ENCODE results near the gene PRKAG2.
A peak's percentile ranks its signal among the peaks of the same experiment; 100 is the strongest.

The PRKAG2 gene

DNA sequence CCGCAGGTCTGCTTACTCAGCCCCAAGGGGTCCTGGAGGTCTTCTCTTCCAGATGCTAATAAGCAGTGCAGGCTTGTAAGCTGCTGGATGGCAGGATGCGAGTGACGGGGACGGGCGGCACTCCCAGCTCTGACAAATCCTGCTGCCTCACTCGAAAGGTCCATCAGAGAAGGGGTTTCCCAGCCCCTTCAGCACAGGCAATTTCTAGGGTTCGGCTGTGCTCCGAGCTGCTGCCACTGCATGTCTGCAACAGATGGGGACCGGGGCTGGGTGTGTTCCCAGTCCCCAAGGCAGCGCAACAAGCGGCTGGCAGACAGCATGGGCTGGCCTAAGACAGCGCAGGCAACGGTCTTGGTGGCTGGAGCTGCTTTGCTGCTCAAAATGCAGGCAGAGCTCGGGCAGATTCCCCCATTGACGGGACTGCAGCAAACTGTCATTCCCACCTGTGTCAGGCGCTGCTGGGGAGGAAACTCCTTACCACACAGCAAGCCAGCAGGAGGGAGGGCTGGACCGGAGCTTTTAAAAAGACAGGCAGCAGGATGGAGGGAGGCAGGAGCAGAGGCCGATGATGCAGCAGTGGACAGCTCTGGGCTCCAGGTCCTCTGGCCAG, 62.4 kb downstream of the PRKAG2 start:
- no peak for DNase-seq

DNA sequence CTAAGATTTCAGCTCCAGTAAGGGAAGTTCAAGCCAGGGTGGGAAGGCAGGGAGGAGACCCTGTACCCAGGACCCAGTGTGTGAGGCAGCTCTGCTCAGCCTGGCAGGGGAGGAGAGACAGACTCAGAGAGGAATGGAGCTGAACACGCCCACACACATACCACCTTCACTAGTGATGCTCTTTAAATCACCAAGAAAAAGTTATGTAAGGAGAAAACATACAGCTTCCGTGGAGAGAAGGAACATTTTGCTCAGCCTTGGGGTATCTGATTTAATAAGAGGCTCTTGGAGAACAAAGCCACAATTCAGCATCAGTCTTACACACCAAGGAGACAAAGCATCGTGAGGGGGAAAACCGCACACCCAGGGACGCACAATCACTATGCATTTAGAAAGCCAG, 62.9 kb downstream of the PRKAG2 start:
- peak in 1 of 2 donors; percentile 62 for DNase-seq

DNA sequence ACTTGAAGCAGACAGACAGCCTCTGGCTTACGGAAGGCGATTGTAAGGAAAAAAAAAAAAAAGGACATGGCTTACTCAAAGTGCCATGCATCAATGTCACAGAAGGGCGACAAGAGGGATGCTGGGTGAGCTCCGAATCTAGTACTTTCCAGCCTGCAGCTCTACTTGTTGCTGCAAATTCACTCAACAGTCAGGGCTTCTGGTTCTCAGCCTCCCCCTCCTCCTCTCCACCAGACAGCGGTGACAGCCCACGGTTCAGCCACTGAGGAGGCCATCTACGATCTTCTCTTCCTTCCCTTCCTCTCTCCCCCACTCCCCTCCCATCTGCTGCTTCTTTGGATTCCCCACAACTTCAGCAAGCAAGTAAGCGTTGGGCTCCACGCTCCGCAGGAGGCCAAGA, 63.5 kb downstream of the PRKAG2 start:
- DNase-seq: no peak

DNA sequence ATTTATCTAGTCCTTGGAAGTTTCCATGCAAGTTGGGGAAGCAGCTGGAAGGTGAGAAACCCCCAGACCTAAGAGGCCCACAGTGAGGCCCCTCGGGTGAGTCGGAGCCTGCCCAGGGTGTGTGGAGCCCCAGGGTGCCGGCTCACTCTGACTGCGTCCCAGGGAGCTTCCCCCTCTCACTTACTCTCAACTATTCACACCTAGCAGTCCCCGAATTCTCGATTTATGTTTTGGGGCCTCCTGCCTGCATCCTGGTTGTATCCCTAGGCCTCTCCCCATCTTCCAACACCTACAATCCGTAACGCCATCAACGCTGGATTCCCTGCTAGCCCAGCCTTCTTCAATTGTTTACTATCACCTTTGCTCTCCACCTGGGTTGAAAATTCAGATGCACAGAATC, 63.9 kb downstream of the PRKAG2 start:
- no peak for DNase-seq

DNA sequence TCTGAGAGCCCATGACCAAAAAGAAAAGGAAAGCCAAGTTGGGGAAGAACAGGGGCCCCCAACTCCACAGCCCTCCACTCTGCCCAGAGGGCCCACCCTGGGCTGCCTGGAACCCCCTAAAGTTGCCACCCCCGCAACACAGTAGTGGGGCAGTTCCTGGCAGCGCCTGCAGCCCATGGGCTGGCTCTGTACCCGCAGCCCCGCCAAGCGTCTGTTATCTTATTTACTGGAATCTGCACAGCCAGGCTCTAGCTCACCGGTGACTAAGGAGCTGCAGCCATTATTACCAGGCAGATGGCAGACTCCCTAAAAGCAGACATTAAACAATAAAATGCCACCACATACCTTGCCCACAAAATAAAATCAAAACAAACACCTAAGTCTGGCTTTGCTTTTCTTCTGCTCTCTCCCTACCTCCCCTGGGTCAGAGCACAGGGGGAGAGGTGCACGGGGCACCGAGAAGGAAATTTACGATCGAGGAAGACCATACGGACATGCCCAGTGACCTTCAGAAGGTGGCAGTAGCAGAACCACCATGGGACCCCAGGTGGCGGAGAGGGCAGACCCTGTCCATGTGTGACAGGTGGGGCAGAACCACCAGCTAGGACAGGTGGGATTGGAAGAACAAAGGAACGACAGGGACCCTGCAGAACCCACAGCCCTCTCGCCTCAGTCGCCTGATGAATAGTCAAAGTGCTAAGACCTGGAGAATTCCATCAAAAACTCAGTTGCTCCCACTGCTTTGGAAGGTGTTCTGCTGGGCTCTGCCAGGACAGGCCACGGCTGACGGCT, 66.3 kb downstream of the PRKAG2 start:
- DNase-seq: no peak

DNA sequence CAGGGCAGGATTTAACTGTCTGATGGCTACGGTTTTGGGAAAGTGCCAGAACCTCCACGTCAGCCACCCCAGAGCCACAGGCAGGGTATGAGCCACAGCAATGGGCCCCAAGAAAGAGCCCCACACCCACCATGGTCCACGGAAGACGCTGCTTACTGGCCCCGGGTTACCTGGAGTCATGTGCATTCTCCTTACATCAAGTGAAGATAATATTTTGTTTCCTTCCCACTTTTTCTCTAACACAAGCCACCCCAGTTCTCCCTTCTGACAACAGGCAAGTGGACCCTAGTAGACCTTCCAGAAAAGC, 67.1 kb downstream of the PRKAG2 start:
- DNase-seq: no peak

DNA sequence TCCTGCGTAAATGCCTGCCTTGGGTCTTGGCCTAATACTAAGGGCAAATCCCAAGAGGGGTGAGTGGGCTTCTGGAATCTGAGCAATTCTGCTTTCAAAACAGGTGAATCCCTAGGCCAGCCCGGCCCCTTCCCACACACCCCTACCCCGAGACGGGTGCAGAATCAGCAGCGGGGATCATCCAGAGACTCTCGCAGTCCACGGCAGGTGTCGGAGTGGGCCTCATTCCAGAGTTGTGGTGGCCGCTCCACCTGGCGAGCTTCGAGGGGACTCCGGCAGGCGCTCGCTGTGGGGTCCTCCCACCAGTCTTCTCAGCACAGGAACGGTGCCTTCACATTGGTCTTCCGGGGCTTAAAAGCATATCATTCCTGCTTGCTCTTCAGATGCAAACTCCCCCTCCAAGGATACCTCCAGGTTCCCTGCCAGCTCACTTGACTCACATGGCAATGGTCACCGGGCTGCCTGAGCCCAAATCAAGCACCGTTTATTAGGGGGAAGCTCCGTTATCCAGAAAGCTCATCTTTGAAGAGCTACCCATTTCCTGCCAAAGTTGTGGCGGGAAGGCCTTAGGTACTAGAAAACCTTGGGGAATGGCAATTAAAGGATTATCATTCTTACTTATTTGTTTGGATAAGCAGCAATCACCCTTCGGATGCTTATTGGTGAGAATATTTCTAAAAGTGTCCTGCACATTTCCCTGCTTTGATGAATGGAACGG, 67.6 kb downstream of the PRKAG2 start:
- no peak for DNase-seq

DNA sequence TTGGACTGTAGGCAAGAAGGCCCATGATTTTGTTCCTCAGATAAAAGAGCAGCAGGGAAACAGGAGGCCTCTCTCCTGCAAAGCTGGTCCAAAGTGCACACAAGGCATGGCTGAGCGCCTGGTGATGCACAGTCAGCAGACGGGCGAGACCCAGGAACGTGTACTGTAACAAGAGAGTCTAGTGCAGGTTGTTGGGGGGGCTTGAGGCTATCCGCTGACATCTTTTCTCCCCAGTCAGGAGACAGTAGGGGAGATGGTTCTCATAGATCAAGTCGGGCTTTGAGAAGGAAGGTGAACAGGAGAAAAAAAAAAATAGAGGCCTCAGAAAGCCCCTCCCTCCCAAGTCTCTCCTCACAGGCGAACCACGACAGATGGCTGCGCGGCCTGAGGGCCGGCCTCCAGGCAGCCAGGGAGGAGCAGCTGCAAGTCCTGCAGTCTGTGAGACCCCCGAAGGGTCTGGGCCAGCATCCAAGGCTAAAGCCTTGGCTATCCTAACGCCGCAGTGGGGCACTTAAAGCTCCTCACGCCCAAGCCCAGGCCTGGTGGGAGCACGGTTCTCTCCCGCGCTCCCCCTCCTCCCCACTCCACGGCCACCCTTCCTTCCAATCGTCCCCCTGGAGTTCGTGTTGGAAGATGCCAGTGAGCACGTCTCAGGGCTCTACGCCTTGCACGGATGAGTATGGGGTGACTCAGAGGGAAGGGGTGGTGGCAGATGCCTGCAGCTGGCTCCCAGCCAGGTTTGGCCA, 68.3 kb downstream of the PRKAG2 start:
- DNase-seq: no peak

DNA sequence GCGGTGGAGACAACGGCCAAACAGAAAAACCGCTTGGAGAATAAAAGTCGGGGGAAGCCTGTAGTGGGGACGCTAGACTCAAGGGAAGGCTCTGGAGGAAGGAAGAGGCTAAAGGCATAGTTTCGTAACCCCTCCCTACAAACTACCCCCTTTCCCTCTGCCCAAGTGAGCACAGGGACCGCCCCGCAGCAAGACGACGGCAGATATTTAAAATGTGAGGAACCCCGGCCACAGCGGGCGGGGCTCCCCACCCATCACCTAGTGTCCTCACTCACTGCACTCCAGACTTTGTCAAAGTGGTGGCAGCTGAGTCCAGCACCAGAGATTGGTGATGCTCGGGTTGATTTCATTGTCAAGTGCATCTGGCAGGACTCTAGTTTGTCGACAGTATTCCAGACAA, 69.1 kb downstream of the PRKAG2 start:
- no peak for DNase-seq

DNA sequence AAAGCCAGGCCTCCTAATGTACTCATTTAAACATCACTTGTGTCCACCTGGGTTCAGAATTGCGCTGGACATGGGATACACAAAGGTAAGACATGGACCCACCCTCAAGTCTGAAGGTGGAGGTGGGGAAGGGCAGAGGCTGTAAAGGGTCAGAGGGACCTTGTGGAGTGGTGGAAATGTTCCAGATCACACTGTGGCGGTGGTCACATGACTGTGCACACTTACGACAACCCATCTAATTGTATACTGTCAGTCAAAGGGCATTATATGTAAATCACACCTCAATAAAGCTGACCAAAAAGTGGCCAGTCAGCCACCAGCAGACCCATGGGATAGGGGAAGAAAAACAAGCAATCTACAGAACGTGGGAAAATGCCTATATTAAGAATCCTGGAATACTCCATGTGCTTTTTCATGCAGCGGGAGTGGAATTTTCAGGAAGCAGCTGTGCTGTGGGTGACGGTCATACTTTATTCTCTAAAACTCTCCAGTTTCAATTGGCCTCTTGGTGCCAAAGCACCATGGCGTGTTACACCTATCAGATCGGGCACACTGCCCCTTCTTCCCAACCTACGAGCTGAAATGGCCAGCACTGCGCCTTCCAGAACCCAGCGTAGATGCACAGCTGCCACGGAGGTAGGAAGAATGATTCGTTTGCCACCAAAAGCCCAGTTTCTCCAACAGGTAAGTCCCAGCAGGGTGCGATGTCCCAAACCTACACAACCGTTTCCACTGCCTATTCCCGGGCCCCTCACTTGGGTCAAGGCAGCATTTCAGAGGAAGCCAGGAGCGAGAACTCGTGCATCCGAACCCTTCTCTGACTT, 69.8 kb downstream of the PRKAG2 start:
- no peak for DNase-seq

DNA sequence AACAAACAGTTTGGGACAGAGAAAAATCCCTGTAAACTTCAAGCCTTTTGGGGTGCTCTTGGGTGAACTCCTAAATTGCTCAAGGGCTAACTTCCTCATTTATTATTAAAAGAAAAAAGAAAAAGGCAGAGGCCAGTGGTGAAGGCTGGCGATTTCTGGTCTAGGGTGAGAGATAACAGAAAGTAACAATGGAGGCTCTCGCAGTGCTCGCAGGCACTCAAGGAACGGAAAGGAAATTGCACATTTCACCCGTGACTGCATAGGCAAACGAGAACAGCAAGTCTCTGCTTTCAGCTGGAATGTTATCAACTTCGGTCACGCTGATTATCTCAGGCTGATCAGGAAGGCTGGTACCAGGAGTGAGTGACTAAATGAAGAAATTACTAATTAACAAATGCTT, 70.7 kb downstream of the PRKAG2 start:
- DNase-seq: no peak

DNA sequence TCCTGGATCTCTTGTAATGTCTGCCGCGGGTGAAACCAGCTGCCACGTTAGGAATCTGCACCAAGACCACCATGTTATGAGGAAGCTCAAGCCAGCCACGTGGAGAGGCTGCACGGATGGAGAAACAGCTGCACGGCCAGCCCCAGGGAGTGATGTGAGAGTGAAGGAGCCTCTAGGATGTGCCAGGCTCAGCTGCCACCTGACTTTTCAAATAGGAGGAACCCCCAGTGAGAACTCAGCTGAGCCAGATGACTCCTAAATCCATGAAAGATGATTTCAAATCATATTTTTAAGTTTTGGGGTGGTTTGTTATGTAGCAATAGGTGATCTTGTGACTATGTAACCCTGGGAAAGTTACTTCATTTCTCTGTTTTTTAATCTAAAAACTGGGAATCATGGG, 71.7 kb downstream of the PRKAG2 start:
- DNase-seq: no peak

DNA sequence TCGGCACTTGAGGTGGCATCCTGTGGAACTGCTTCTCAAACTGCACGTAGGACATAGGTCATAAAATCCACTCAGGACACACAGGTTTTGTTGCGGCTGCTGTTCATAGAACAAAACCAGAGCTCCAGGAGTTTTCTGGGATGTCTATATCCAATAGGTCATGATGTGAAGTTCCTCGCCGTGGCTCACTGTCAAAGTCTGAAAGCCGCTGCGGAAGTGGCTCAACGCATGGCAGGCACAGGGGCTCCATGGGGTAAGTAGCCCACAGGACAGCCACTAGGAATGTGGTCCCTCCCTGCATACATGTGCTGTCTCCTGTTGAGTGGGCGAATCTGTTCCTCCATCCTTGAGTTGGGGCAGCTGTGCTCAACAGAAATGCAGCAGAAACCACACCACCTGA, 72.2 kb downstream of the PRKAG2 start:
- DNase-seq: no peak

DNA sequence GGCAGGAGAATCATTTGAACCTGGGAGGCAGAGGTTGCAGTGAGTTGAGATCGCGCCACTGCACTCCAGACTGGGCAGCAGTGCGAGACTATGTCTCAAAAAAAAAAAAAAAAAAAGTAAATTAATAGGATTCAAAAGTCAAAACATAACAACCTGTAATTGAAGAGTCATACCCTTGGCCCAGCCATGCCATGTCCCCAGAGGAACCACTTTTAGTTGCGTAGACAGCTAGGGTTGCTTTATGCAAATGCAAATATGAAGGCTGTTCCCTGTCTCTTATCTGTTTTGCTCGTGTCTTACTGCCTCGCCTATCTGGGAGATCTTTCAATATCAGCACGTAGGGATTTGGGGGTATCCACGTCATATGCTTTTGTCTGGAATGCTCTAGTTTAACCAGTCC, 73.1 kb downstream of the PRKAG2 start:
- no peak for DNase-seq

DNA sequence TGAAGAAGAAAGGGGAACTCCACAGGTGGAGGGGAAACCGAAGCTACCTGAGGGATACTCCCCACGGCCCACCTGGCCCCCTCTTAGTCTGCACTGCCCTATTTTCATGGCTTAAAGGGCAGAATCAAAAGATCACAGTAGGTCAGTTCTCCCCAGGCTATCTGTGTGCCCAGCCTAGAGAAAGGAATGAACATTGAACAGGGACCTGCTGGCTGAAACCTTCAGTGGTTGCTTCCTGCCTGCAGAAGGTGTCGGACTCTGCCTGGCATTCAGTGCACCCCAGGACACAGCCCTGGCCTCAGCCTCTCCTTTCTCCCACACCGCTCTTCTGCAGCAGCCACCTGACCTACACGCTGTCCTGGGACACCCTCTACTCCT, 74.5 kb downstream of the PRKAG2 start:
- no peak for DNase-seq

DNA sequence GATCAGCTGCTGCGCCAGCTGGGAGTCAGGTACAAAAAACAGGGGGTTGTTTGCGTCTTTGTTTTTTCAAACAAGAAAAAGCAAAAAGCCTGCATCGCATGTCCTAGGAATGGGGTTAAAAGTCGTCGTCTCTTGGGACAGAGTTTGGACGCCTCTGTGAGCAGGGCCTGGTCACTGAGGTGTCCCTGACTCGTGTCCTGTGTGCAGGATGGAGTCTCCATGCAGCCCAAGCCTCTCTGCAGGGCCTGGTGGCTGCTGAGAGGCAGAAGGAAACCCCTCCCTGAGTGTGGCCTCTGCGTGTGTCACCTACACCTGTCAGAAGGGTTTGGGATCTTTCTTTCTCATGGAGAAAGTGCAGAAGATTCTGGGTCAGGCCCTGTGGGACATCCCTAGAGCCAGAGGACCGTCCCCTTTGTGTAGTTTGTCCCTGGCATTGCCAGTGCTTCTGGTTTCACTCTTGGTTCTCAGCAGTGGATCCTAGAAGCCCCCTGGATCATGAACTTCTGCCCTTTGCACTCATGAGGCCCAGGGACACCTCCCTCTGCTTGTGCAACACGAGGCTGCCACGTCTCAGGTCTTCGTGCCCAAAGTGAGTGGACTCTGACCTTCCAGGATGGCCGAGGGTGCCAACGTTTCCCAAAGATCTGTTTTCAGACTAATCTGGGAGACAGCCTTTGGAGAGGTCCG, 75.0 kb downstream of the PRKAG2 start:
- no peak for DNase-seq

DNA sequence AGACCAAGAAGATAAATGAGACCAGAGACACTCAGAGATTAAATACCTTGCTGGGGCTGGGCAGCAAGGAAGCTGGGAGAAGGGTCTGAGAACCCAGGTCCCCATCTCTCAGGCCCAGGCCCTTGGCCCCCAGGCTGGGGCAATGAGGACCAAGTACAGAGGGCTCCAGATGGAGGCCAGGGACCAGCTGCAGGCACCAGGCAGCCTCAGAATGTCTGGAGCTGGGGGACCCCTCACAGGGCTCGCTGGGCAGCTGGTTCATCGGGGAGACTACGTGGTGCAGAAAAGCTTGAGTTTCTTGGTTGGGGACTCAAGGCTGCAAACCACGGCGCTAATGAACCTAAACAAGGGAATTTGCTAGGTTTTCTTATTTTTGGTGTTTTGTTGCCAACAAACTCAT, 75.6 kb downstream of the PRKAG2 start:
- DNase-seq: no peak

DNA sequence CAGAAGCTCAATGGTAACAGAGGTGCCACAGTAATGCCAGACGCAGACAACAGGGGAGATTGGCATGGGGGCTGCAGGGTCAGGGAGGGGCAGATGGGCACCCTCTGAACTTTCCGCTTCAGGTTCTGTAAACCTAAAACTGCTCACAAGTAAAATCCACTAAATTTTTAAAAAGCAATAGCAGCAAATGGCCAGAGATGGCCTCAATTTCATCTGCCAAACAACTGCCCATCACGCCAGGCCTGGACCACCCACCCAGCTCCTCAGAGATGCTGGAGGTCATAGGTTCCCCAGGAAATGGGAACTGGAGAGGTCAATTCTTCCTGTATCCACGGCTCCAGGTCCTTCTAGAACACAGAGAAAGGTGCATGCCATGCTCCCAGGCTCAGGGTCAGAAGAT, 76.1 kb downstream of the PRKAG2 start:
- DNase-seq: no peak

DNA sequence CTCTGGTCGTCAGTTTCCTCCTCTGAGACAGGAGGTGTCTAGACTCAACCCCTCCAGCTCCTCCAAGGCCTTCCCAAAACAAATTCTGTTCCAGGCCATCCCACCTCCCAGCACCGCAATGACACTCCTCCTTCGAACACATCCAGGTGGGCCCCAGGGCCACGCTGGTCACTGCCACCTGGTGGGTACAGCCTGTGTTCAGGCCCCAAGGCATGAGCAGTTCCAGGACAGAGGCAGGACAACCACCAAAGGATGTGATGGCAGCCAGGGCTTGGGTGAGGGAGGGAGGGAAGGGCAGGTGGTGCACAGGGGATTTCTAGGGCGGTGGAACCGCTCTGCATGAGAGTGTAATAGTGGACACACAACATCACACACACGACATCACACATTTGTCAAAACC, 76.5 kb downstream of the PRKAG2 start:
- DNase-seq: no peak

DNA sequence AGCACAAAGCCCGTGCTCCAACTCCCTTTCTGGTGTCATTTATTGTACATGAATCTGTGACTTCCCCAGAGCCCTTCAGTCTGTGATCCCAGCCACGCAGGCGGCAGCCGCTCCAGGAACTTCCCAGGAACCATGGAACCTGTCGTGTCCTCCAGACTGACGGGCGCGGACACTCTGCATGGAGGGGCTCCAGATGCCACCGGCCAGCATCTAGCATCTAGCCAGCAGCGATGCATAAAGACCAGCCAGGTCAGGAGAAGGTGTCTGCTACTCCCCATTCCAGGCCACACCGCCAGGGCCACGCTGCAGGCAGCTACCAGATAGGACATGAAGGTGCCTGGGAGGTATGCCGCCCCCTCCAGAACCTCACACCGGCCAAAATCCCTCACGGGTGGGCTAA, 77.4 kb downstream of the PRKAG2 start:
- DNase-seq: no peak

DNA sequence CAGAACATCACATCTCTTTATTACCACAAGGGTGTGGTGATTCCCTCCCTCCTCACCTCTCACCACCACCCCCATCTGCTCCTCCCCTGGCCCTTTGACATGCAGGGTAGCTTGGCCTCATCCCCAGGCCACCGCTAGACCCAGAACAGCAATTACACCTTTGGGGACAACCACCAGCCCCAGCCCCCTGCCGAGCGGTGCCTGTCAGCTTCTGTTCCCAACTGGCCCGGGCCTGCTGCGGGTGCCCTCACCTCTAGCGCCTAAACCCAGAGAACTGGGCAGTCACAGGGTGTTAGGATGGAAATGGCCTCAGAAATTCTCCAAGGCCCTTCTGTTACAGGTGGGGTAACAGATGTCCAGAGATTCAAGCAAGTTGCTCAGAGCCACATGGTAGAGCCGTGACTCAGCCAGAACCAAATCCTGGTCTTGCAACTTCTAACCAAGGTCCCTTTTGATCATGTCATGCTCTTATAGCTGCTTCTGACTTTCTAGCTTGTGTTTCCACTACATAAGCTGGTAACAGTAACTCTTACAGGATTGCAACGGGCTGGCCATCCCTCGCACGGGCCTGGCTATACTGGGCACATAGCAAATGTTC, 78.0 kb downstream of the PRKAG2 start:
- DNase-seq: no peak

Measured in hippocampal formation (tissue), 2 donors.